ENCODE results near the gene BTBD19. TPM values are rescaled to one million over a fixed set of nuclear protein-coding genes. Genes with fewer than 3 reads are reported as not detected.

Gene BTBD19
- total and polyA plus RNA-seq, 9 of the 15 experiments (the other 6 are each of a cell fraction or from before 2014, with no cell fraction given) = 0.22 to 2.0 (median 0.95) TPM

- TF ChIP-seq TRIM25 (IDR thresholded peaks at IDR 0.05; ENCODE audit: borderline replicate concordance) (no peak), NFXL1 (CRISPR knock-in tag; IDR thresholded peaks at IDR 0.05) (peak; percentile 83; the same call in 1 of the 2 replicates), PURB (CRISPR knock-in tag; IDR thresholded peaks at IDR 0.05; ENCODE audit: low read depth) (no peak), ZNF263 (CRISPR knock-in tag; IDR thresholded peaks at IDR 0.05; ENCODE audit: borderline replicate concordance) (no peak), ZC3H8 (IDR thresholded peaks at IDR 0.05) (no peak), ZNF764 (CRISPR knock-in tag; IDR thresholded peaks at IDR 0.05; ENCODE audit: low read depth) (no peak), ZNF184 (CRISPR knock-in tag; IDR thresholded peaks at IDR 0.05) (no peak), ZBTB1 (CRISPR knock-in tag; IDR thresholded peaks at IDR 0.05; ENCODE audit: borderline replicate concordance, low read depth) (no peak), BDP1 (IDR thresholded peaks at IDR 0.05; ENCODE audit: insufficient read depth, insufficient read length) (no peak), GABPB1 (CRISPR knock-in tag; IDR thresholded peaks at IDR 0.05) (no peak), ETV1 (tag; conservative IDR thresholded peaks at IDR 0.05; ENCODE audit: low read depth) (0 out of 2 replicates have a peak, but pooled peaks have one; percentile 33), NR2F6 (CRISPR knock-in tag; IDR thresholded peaks at IDR 0.05) (no peak), POLR2AphosphoS5 (IDR thresholded peaks at IDR 0.05; ENCODE audit: control insufficient read depth, insufficient read depth, low read depth, low read length) (no peak), NCOA6 (IDR thresholded peaks at IDR 0.05) (no peak), ZNF24 (IDR thresholded peaks at IDR 0.05) (no peak), ZNF449 (CRISPR knock-in tag; IDR thresholded peaks at IDR 0.05) (0 out of 2 replicates have a peak, but pooled peaks have one; percentile 51), RBM25 (IDR thresholded peaks at IDR 0.05; ENCODE audit: low read depth, low read length, severe bottlenecking) (no peak), VEZF1 (CRISPR knock-in tag; IDR thresholded peaks at IDR 0.05) (no peak), HMG20B (CRISPR knock-in tag; IDR thresholded peaks at IDR 0.05) (no peak; the same call in 1 of the 2 replicates)
- TF ChIP-seq, protein P1, sequence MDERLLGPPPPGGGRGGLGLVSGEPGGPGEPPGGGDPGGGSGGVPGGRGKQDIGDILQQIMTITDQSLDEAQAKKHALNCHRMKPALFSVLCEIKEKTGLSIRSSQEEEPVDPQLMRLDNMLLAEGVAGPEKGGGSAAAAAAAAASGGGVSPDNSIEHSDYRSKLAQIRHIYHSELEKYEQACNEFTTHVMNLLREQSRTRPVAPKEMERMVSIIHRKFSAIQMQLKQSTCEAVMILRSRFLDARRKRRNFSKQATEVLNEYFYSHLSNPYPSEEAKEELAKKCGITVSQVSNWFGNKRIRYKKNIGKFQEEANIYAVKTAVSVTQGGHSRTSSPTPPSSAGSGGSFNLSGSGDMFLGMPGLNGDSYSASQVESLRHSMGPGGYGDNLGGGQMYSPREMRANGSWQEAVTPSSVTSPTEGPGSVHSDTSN (CRISPR knock-in tag; IDR thresholded peaks at IDR 0.05; ENCODE audit: low read depth) = no peak
- TF ChIP-seq, protein P1 (tag; conservative IDR thresholded peaks at IDR 0.05; ENCODE audit: low read depth) = no peak
Observed at GRCh38 chr1:44808063-44808937, at the start of gene BTBD19 (continued).

Measured in K562 (cell line).